HepG2 (cell line): ENCODE results near the gene SYNDIG1. TPM values are rescaled to one million over a fixed set of nuclear protein-coding genes. Genes with fewer than 3 reads are reported as not detected.

Experiments used
- ATAC-seq: fragments of 200-7000 bp; cut with Tn5 transposase; 3 replicates; pipeline ENCODE4 v1.9.1; 2020; ENCODE audit warnings: mild to moderate bottlenecking, moderate library complexity
- BruUV-seq: library from RNA; stranded (reverse); fragments of 400-500 nt; replicated peaks from 2 replicates; lab custom pipeline; 2021; lab: Mats Ljungman, UMichigan
- CTCF ChIA-PET: fragments of 300-600 bp; formaldehyde crosslinking; extraction: SDS; loops from one replicate; lab custom pipeline; 2021; ENCODE audit warnings: low total read pairs, inconsistent platforms, low intra/inter-chr PET ratio; lab: Yijun Ruan, JAX
- POLR2A ChIA-PET: fragments of 350-600 bp; sonication (Branson Sonifier 250); formaldehyde crosslinking; loops from one replicate; lab custom pipeline; 2020; ENCODE audit warnings: antibody characterized with exemption, inconsistent platforms; lab: Yijun Ruan, JAX
- DNase-seq: peaks from one replicate; pipeline ENCODE4 v3.0.0-alpha.2; 2015; ENCODE audit warnings: low spot score
- FAIRE-seq: peaks from 3 replicates; lab custom pipeline; 2011; peaks lifted over from hg19 to GRCh38; lab: Jason Lieb, UNC
- H2AFZ ChIP-seq: one replicate; pipeline ENCODE4 v1.6.1; 2011; ENCODE audit warnings: low read length, inconsistent platforms
- H3K27ac ChIP-seq: fragments of 300-600 bp; 3 replicates; pipeline ENCODE4 v1.8.0; 2011; ENCODE audit warnings: mixed run types, mild to moderate bottlenecking, mixed read lengths, low read length, inconsistent platforms; ENCODE audit not compliant: insufficient read depth; ENCODE audit errors: extremely low read length
- H3K27me3 ChIP-seq, 2 experiments: fragments of 200-600 bp in 1 of 2; 2 replicates in 1 of 2; 3 replicates in 1 of 2; pipeline versions ENCODE4 v1.6.0 to v1.8.0; 2011; ENCODE audit warnings: low read length in 2 of 2, mild to moderate bottlenecking in 2 of 2, moderate library complexity in 2 of 2, inconsistent platforms in 1 of 2; ENCODE audit not compliant: insufficient read depth in 2 of 2, control insufficient read depth in 1 of 2
- H3K36me3 ChIP-seq, 2 experiments: fragments of 200-600 bp in 1 of 2; replicated peaks in 1 of 2; 2 replicates in 1 of 2; 3 replicates in 1 of 2; pipeline versions ENCODE4 v1.5.1 to v1.8.0; 2011; ENCODE audit warnings: low read length in 2 of 2, inconsistent platforms in 1 of 2; ENCODE audit not compliant: insufficient read depth in 2 of 2, control insufficient read depth in 1 of 2
- H3K4me1 ChIP-seq: 2 replicates; pipeline ENCODE4 v1.5.1; 2012; ENCODE audit warnings: low read length, inconsistent platforms; ENCODE audit not compliant: insufficient read depth
- H3K4me2 ChIP-seq: 2 replicates; pipeline ENCODE4 v1.6.0; 2011; ENCODE audit warnings: low read depth, low read length, inconsistent platforms
- H3K4me3 ChIP-seq, 3 experiments: fragments of 200-600 bp in 1 of 3; sonication (generic), shearing (Covaris generic) in 1 of 3; replicated peaks in 1 of 3; 2 replicates each; pipeline ENCODE4 v1.5.1; 2011 to 2016; ENCODE audit warnings: low read length in 3 of 3, inconsistent platforms in 2 of 3, low read depth in 2 of 3, mild to moderate bottlenecking in 2 of 3, control low read depth in 1 of 3, mixed read lengths in 1 of 3; ENCODE audit not compliant: insufficient read depth in 1 of 3
- H3K79me2 ChIP-seq: one replicate; pipeline ENCODE4 v1.6.1; 2011; ENCODE audit warnings: low read length, inconsistent platforms; ENCODE audit not compliant: insufficient read depth
- H3K9ac ChIP-seq: 2 replicates; pipeline ENCODE4 v1.6.0; 2011; ENCODE audit warnings: mild to moderate bottlenecking, low read depth, low read length, inconsistent platforms; ENCODE audit not compliant: insufficient read depth
- H3K9me3 ChIP-seq: 2 replicates; pipeline ENCODE4 v1.5.1; 2012; ENCODE audit warnings: mild to moderate bottlenecking, low read length
- H4K20me1 ChIP-seq: 2 replicates; pipeline ENCODE4 v1.6.0; 2011; ENCODE audit warnings: inconsistent platforms, mild to moderate bottlenecking, low read length, moderate library complexity; ENCODE audit not compliant: insufficient read depth
- MIER2 ChIP-seq: IDR thresholded peaks from 2 replicates; pipeline ENCODE4 v1.6.1; 2016; ENCODE audit warnings: missing biosample characterization, missing genetic modification reagents
- NR2F1 ChIP-seq, 2 experiments: fragments of 450-650 bp in 1 of 2; formaldehyde crosslinking in 1 of 2; IDR thresholded peaks; 2 replicates each; pipeline versions ENCODE4 v1.5.0 to v1.6.1; 2016 to 2020; ENCODE audit warnings: mild to moderate bottlenecking in 1 of 2, missing compliant biosample characterization in 1 of 2, missing genetic modification reagents in 1 of 2, moderate library complexity in 1 of 2
- ONECUT2 ChIP-seq: sonication (generic); formaldehyde crosslinking; IDR thresholded peaks from 2 replicates; pipeline ENCODE4 v1.4.0; 2020; ENCODE audit warnings: missing genetic modification reagents
- TGIF2 ChIP-seq: IDR thresholded peaks from 2 replicates; pipeline ENCODE4 v1.6.1; 2016; ENCODE audit warnings: control low read depth, missing compliant biosample characterization
- ZNF484 ChIP-seq: sonication (generic); formaldehyde crosslinking; IDR thresholded peaks from 2 replicates; pipeline ENCODE4 v1.5.1; 2020; ENCODE audit warnings: mild to moderate bottlenecking, low read depth, missing genetic modification reagents, borderline replicate concordance
- ZNF607 ChIP-seq: sonication (generic); formaldehyde crosslinking; IDR thresholded peaks from 2 replicates; pipeline ENCODE4 v1.5.1; 2020; ENCODE audit warnings: missing genetic modification reagents, mild to moderate bottlenecking, borderline replicate concordance
- ZNF780A ChIP-seq: sonication (generic); formaldehyde crosslinking; IDR thresholded peaks from 2 replicates; pipeline ENCODE4 v1.8.0; 2022; ENCODE audit warnings: mild to moderate bottlenecking, missing genetic modification reagents, moderate library complexity
- WGBS: methylation state at CpG from one replicate; pipeline ENCODE4 v1.1.6; 2017; ENCODE audit warnings: low lambda C conversion rate; 5-methylcytosine and 5-hydroxymethylcytosine counted together
- in situ Hi-C: cut with HindIII; loops from 2 replicates; pipeline ENCODE4 v1.10.0; 2017; ENCODE audit warnings: low pct_unique_long_range_greater_than_20kb; ENCODE audit not compliant: extremely low pct_ligation_motif_present
- intact Hi-C: fragments of 100-400 bp; cut with micrococcal nuclease; formaldehyde crosslinking; loops from one replicate; pipeline ENCODE4 v1.10.0; 2022; ENCODE audit not compliant: unreplicated experiment
- polyA plus RNA-seq, 8 experiments: library from polyadenylated mRNA; depleted of rRNA in 3 of 8; stranded (reverse) in 7 of 8; unstranded in 1 of 8; fragments of >200 nt; fragmentation: Illumina TruSeq in 4 of 8; extraction: Trizol in 4 of 8; gene quantifications; 2 replicates each; pipeline versions ENCODE4 v1.2.1 to v1.2.3, GENCODE V29; 2011 to 2016; ENCODE audit warnings: low read depth in 4 of 8, missing spikeins in 1 of 8, mixed read lengths in 1 of 8; ENCODE audit not compliant: insufficient read depth in 1 of 8
- total RNA-seq, 5 experiments: library from RNA; depleted of rRNA; stranded (reverse); fragments of >200 nt; fragmentation: Illumina TruSeq; extraction: Trizol; gene quantifications; 2 replicates each; pipeline ENCODE4 v1.2.3, GENCODE V29; 2016; ENCODE audit warnings: low read depth in 1 of 5
- TF ChIP-seq, protein P1 (sequence below): sonication (generic); formaldehyde crosslinking; IDR thresholded peaks from 2 replicates; pipeline ENCODE4 v1.4.0; 2020; ENCODE audit warnings: mild to moderate bottlenecking, missing genetic modification reagents
- TF ChIP-seq, protein P2 (sequence below): sonication (generic); formaldehyde crosslinking; IDR thresholded peaks from 2 replicates; pipeline ENCODE4 v1.5.0; 2020; ENCODE audit warnings: mild to moderate bottlenecking, missing genetic modification reagents, borderline replicate concordance
- TF ChIP-seq, protein P3 (sequence below): sonication (generic); formaldehyde crosslinking; IDR thresholded peaks from 2 replicates; pipeline ENCODE4 v1.9.0; 2021; ENCODE audit warnings: mild to moderate bottlenecking, missing genetic modification reagents

The SYNDIG1 gene
- total and polyA plus RNA-seq, 2 of the 13 experiments (the other 11 are each of a cell fraction or from before 2014, with no cell fraction given): not detected

DNA sequence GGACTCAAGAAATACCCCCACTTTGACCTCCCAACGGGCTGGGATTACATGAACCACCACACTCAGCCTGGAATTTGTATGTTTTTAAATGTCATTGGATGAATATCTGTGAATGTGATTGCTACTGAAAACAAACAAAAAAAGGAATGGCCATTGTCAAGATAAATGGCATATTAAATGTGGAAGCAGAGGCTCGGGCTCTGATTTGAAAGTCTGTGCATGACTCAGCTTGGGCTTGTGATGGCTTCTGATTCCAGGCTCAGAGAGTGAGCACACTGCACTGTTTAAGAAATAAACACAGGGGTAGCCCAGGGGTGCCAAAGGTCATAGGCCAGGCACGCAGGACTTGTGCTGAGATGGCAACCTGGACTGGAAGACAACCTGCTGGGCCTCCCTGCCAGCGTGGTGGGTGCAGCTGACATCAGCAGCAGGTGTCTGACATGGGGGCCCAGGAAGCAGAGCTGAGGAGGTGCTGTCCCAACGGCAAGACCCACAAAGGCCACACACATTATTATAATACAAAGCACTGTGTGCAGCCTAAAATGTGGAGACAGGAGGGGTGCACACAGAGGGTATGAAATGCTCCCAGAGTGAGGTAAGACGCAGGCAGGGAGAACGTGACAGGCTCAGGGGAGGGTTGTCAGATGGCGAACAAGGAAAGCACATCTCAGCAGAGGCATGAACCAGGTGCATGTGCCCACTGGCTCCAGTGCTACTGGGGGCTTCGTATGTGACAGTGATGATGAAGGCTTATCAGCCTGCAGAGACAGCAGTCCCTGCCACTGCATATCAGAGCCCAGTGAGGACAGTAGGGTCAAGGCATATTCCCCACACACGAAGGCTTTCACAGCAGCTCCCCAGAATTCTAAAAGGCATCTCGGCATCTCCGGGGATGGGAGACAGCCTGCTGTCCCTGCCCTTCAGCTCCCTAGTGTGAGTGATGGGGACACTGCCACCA, 169.4 kb downstream of the SYNDIG1 start:
- intact Hi-C loops: no loop called here
- WGBS: 25% methylated on average over 11 of the region's 12 CpGs
- Histone ChIP-seq H3K4me2 (no peak overlapping the region), H3K4me1 (no peaks in the 10 kb centered on the region), H3K9me3 (no peaks in the 10 kb centered on the region), H3K9ac (no peak overlapping the region), H3K36me3 (no peaks in the 10 kb centered on the region), H2AFZ (no peak overlapping the region), H3K27me3 (peaks cover 0 to 5% of the 10 kb centered on the region in 2 experiments; a peak in 1 of 5 replicates), H3K4me3 (no peak overlapping the region), H3K27ac (no peak overlapping the region), H4K20me1 (no peaks in the 10 kb centered on the region), H3K79me2 (no peaks in the 10 kb centered on the region)
- FAIRE-seq (no peak), DNase-seq (no peak), ATAC-seq (no peak)
- in situ Hi-C loops: loop anchor here (10.0 kb wide), 1 partner anchor 64 kb away; no protein-coding TSS in a partner anchor
- CTCF ChIA-PET: no interaction called here
- POLR2A ChIA-PET: no interaction called here
- BruUV-seq: no TSS peak
- TF ChIP-seq ZNF607 (CRISPR knock-in tag) (no peak), TGIF2 (no peak), MIER2 (CRISPR knock-in tag) (no peak), NR2F1 (CRISPR knock-in tag; IDR thresholded peaks at IDR 0.05) (no peak), ZNF780A (no peak), ONECUT2 (no peak), ZNF484 (no peak)
- TF ChIP-seq, protein P1, sequence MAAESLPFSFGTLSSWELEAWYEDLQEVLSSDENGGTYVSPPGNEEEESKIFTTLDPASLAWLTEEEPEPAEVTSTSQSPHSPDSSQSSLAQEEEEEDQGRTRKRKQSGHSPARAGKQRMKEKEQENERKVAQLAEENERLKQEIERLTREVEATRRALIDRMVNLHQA (CRISPR knock-in tag): no peak
- TF ChIP-seq, protein P2, sequence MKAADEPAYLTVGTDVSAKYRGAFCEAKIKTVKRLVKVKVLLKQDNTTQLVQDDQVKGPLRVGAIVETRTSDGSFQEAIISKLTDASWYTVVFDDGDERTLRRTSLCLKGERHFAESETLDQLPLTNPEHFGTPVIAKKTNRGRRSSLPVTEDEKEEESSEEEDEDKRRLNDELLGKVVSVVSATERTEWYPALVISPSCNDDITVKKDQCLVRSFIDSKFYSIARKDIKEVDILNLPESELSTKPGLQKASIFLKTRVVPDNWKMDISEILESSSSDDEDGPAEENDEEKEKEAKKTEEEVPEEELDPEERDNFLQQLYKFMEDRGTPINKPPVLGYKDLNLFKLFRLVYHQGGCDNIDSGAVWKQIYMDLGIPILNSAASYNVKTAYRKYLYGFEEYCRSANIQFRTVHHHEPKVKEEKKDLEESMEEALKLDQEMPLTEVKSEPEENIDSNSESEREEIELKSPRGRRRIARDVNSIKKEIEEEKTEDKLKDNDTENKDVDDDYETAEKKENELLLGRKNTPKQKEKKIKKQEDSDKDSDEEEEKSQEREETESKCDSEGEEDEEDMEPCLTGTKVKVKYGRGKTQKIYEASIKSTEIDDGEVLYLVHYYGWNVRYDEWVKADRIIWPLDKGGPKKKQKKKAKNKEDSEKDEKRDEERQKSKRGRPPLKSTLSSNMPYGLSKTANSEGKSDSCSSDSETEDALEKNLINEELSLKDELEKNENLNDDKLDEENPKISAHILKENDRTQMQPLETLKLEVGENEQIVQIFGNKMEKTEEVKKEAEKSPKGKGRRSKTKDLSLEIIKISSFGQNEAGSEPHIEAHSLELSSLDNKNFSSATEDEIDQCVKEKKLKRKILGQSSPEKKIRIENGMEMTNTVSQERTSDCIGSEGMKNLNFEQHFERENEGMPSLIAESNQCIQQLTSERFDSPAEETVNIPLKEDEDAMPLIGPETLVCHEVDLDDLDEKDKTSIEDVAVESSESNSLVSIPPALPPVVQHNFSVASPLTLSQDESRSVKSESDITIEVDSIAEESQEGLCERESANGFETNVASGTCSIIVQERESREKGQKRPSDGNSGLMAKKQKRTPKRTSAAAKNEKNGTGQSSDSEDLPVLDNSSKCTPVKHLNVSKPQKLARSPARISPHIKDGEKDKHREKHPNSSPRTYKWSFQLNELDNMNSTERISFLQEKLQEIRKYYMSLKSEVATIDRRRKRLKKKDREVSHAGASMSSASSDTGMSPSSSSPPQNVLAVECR (CRISPR knock-in tag): no peak
- TF ChIP-seq, protein P3, sequence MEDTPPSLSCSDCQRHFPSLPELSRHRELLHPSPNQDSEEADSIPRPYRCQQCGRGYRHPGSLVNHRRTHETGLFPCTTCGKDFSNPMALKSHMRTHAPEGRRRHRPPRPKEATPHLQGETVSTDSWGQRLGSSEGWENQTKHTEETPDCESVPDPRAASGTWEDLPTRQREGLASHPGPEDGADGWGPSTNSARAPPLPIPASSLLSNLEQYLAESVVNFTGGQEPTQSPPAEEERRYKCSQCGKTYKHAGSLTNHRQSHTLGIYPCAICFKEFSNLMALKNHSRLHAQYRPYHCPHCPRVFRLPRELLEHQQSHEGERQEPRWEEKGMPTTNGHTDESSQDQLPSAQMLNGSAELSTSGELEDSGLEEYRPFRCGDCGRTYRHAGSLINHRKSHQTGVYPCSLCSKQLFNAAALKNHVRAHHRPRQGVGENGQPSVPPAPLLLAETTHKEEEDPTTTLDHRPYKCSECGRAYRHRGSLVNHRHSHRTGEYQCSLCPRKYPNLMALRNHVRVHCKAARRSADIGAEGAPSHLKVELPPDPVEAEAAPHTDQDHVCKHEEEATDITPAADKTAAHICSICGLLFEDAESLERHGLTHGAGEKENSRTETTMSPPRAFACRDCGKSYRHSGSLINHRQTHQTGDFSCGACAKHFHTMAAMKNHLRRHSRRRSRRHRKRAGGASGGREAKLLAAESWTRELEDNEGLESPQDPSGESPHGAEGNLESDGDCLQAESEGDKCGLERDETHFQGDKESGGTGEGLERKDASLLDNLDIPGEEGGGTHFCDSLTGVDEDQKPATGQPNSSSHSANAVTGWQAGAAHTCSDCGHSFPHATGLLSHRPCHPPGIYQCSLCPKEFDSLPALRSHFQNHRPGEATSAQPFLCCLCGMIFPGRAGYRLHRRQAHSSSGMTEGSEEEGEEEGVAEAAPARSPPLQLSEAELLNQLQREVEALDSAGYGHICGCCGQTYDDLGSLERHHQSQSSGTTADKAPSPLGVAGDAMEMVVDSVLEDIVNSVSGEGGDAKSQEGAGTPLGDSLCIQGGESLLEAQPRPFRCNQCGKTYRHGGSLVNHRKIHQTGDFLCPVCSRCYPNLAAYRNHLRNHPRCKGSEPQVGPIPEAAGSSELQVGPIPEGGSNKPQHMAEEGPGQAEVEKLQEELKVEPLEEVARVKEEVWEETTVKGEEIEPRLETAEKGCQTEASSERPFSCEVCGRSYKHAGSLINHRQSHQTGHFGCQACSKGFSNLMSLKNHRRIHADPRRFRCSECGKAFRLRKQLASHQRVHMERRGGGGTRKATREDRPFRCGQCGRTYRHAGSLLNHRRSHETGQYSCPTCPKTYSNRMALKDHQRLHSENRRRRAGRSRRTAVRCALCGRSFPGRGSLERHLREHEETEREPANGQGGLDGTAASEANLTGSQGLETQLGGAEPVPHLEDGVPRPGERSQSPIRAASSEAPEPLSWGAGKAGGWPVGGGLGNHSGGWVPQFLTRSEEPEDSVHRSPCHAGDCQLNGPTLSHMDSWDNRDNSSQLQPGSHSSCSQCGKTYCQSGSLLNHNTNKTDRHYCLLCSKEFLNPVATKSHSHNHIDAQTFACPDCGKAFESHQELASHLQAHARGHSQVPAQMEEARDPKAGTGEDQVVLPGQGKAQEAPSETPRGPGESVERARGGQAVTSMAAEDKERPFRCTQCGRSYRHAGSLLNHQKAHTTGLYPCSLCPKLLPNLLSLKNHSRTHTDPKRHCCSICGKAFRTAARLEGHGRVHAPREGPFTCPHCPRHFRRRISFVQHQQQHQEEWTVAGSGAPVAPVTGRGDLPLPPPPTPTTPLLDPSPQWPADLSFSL (CRISPR knock-in tag): no peak
